GM12878 (cell line): ENCODE results near the gene MED25. TPM values are rescaled to one million over a fixed set of nuclear protein-coding genes. Genes with fewer than 3 reads are reported as not detected.

Experiments used
- CHD4 ChIP-seq: fragments of 200-600 bp; sonication (generic); IDR thresholded peaks from 2 replicates; pipeline ENCODE4 v1.6.1; 2016; ENCODE audit warnings: mild to moderate bottlenecking
- HCFC1 ChIP-seq: fragments of 150-350 bp; IDR thresholded peaks from 2 replicates; pipeline ENCODE4 v1.6.1; 2014; ENCODE audit warnings: low read length
- MEF2B ChIP-seq: fragments of 450-650 bp; IDR thresholded peaks from 2 replicates; pipeline ENCODE4 v1.6.1; 2018; ENCODE audit warnings: mild to moderate bottlenecking, moderate library complexity; ENCODE audit not compliant: partially characterized antibody, poor library complexity, severe bottlenecking
- NBN ChIP-seq: fragments of 450-650 bp; IDR thresholded peaks from 2 replicates; pipeline ENCODE4 v1.6.1; 2016
- NFIC ChIP-seq: IDR thresholded peaks from 2 replicates; pipeline ENCODE4 v1.6.1; 2012; ENCODE audit warnings: low read depth, mild to moderate bottlenecking, inconsistent platforms, low read length, moderate library complexity
- NKRF ChIP-seq: fragments of 450-650 bp; conservative IDR thresholded peaks from 2 replicates; pipeline ENCODE4 v1.6.1; 2017; ENCODE audit warnings: mild to moderate bottlenecking, moderate library complexity
- NR2F1 ChIP-seq: fragments of 450-650 bp; conservative IDR thresholded peaks from 2 replicates; pipeline ENCODE4 v1.6.1; 2017; ENCODE audit warnings: mild to moderate bottlenecking
- PRDM15 ChIP-seq: fragments of 450-650 bp; formaldehyde crosslinking; IDR thresholded peaks from 2 replicates; pipeline ENCODE4 v1.4.0; 2020; ENCODE audit warnings: mild to moderate bottlenecking, moderate library complexity
- RAD51 ChIP-seq: fragments of 450-650 bp; IDR thresholded peaks from 2 replicates; pipeline ENCODE4 v1.6.1; 2016; ENCODE audit warnings: moderate library complexity, mild to moderate bottlenecking, inconsistent platforms
- SIX5 ChIP-seq: IDR thresholded peaks from 2 replicates; pipeline ENCODE4 v1.6.1; 2011; ENCODE audit warnings: mild to moderate bottlenecking, low read depth, low read length, moderate library complexity; ENCODE audit not compliant: severe bottlenecking
- SMC3 ChIP-seq: IDR thresholded peaks from 2 replicates; pipeline ENCODE4 v1.6.1; 2011; ENCODE audit warnings: low read length, improper control_type of control experiment, borderline replicate concordance
- SP1 ChIP-seq: IDR thresholded peaks from one replicate; pipeline ENCODE4 v1.6.1; 2011; ENCODE audit warnings: low read depth, low read length
- TCF3 ChIP-seq: IDR thresholded peaks from 2 replicates; pipeline ENCODE4 v1.6.1; 2012; ENCODE audit warnings: low read depth, mild to moderate bottlenecking, low read length, borderline replicate concordance; ENCODE audit not compliant: insufficient read depth
- polyA plus RNA-seq, 11 experiments: library from polyadenylated mRNA; depleted of rRNA in 4 of 11; unstranded in 6 of 11; stranded (reverse) in 5 of 11; fragments of >200 nt; fragmentation: Nextera tagmentation in 4 of 11; fragmentation: Illumina TruSeq in 1 of 11; extraction: Ambion mirVana in 4 of 11; extraction: Trizol in 1 of 11; gene quantifications; 1 replicate in 1 of 11; 2 replicates in 10 of 11; pipeline versions ENCODE4 v1.2.1 to v1.2.3, GENCODE V29; 2011 to 2016; ENCODE audit warnings: inconsistent platforms in 2 of 11, missing spikeins in 2 of 11, low read depth in 1 of 11
- total RNA-seq, 4 experiments: library from RNA; depleted of rRNA in 3 of 4; stranded (reverse); fragments of >200 nt in 3 of 4; fragmentation: Illumina TruSeq in 1 of 4; extraction: Trizol in 1 of 4; gene quantifications; 2 replicates each; pipeline versions ENCODE4 v1.2.1 to v1.2.3, GENCODE V29; 2013 to 2021
- TF ChIP-seq, protein P1 (sequence below): fragments of 450-650 bp; IDR thresholded peaks from 2 replicates; pipeline ENCODE4 v1.6.1; 2014; ENCODE audit warnings: mild to moderate bottlenecking
- TF ChIP-seq, protein P2 (sequence below): IDR thresholded peaks from 2 replicates; pipeline ENCODE4 v1.6.1; 2011; ENCODE audit warnings: mild to moderate bottlenecking, low read depth, low read length, moderate library complexity; ENCODE audit not compliant: insufficient replicate concordance
- TF ChIP-seq, protein P3 (sequence below), 3 experiments: IDR thresholded peaks in 2 of 3; conservative IDR thresholded peaks in 1 of 3; 2 replicates each; pipeline ENCODE4 v1.5.1; 2011; ENCODE audit warnings: low read depth in 3 of 3, low read length in 3 of 3, mild to moderate bottlenecking in 3 of 3, control low read depth in 2 of 3, moderate library complexity in 2 of 3, inconsistent platforms in 1 of 3, mixed read lengths in 1 of 3; ENCODE audit not compliant: control insufficient read depth in 2 of 3, insufficient read depth in 1 of 3; ENCODE audit errors: extremely low read depth in 1 of 3

MED25 gene
- total and polyA plus RNA-seq, 10 of the 15 experiments (the other 5 are each of a cell fraction or from before 2014, with no cell fraction given) = 3.5 to 53.9 (median 17.1) TPM

DNA sequence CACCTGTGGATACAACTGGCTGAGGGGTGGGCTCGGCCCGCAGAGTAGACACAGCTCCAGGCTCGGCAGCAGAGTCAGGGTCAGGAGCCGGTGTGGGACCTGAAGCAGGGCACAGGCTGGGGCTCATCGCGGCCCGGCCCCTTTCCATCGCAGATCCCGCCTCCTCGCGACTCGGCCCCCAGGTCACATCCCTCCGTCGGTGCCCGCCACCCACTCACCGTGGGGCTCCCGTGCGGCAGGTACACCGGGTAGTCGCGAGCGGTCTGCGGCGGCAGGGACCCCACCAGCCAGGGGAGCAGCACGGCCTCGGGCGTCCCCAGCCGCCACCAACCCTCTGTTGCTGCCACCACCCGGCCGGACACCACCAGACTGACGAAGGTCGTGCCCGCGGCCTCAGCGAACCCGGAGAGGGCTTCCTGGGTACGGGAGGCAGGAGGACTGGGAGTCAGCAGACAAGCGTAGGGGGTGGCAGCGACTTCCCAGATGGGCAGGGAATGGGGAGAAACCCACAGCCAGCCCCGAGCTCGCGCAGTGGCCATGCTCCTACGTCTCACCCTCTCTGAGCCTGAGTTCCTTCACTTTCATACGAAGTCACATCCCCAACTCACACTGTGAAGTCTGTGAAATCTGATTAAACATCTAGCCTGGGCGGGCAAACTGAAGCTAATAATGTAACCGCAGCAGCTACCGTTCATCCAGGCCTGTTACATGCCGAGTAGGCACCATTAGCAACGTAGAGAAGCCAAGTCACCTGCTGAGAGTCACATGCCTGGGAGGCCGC, 8.7 kb upstream of the MED25 start (continued):
- no peak for TF ChIP-seq HCFC1
- TF ChIP-seq TCF3 = no peak
- no peak; the same call in 1 of the 2 replicates for TF ChIP-seq SMC3
- TF ChIP-seq NFIC = no peak
- TF ChIP-seq, protein P1, sequence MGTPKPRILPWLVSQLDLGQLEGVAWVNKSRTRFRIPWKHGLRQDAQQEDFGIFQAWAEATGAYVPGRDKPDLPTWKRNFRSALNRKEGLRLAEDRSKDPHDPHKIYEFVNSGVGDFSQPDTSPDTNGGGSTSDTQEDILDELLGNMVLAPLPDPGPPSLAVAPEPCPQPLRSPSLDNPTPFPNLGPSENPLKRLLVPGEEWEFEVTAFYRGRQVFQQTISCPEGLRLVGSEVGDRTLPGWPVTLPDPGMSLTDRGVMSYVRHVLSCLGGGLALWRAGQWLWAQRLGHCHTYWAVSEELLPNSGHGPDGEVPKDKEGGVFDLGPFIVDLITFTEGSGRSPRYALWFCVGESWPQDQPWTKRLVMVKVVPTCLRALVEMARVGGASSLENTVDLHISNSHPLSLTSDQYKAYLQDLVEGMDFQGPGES = no peak
- TF ChIP-seq MEF2B = no peak
- no peak for TF ChIP-seq SIX5
- peak; percentile 77 for TF ChIP-seq RAD51
- TF ChIP-seq CHD4 = no peak
- no peak for TF ChIP-seq PRDM15 (CRISPR knock-in tag)
- TF ChIP-seq NKRF = 0 out of 2 replicates have a peak, but pooled peaks have one; percentile 24
- TF ChIP-seq, protein P2, sequence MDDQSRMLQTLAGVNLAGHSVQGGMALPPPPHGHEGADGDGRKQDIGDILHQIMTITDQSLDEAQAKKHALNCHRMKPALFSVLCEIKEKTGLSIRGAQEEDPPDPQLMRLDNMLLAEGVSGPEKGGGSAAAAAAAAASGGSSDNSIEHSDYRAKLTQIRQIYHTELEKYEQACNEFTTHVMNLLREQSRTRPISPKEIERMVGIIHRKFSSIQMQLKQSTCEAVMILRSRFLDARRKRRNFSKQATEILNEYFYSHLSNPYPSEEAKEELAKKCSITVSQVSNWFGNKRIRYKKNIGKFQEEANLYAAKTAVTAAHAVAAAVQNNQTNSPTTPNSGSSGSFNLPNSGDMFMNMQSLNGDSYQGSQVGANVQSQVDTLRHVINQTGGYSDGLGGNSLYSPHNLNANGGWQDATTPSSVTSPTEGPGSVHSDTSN = no peak
- no peak for TF ChIP-seq SP1
- TF ChIP-seq, protein P3, sequence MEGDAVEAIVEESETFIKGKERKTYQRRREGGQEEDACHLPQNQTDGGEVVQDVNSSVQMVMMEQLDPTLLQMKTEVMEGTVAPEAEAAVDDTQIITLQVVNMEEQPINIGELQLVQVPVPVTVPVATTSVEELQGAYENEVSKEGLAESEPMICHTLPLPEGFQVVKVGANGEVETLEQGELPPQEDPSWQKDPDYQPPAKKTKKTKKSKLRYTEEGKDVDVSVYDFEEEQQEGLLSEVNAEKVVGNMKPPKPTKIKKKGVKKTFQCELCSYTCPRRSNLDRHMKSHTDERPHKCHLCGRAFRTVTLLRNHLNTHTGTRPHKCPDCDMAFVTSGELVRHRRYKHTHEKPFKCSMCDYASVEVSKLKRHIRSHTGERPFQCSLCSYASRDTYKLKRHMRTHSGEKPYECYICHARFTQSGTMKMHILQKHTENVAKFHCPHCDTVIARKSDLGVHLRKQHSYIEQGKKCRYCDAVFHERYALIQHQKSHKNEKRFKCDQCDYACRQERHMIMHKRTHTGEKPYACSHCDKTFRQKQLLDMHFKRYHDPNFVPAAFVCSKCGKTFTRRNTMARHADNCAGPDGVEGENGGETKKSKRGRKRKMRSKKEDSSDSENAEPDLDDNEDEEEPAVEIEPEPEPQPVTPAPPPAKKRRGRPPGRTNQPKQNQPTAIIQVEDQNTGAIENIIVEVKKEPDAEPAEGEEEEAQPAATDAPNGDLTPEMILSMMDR (IDR thresholded peaks at IDR 0.05 in 2 of 3, conservative IDR thresholded peaks at IDR 0.05 in 1 of 3; ENCODE audit: control insufficient read depth in 2 of 3, extremely low read depth in 1 of 3, insufficient read depth in 1 of 3, low read depth in 3 of 3, low read length in 3 of 3) = peak in 2 of 3 experiments; percentile 27 to 32; a peak in 2 of 6 replicates
- peak; percentile 77 for TF ChIP-seq NR2F1
- TF ChIP-seq NBN = no peak
